ENCODE data around the gene ETV1.
A peak's percentile ranks its signal among the peaks of the same experiment; 100 is the strongest.

ETV1 gene

GRCh38 chr7:13879994-13880686 is 109.3 kb downstream of the ETV1 start:
- DNase-seq (ENCODE audit: low spot score), result no peak

- no peak for DNase-seq (ENCODE audit: low spot score)
Observed at GRCh38 chr7:13879143-13879542, 110.3 kb downstream of the ETV1 start.

- DNase-seq (ENCODE audit: low spot score), result no peak
Observed at GRCh38 chr7:13878154-13878553, 111.3 kb downstream of the ETV1 start.

- DNase-seq (ENCODE audit: low spot score), result no peak
Observed at GRCh38 chr7:13875496-13876074, 113.9 kb downstream of the ETV1 start.

DNA sequence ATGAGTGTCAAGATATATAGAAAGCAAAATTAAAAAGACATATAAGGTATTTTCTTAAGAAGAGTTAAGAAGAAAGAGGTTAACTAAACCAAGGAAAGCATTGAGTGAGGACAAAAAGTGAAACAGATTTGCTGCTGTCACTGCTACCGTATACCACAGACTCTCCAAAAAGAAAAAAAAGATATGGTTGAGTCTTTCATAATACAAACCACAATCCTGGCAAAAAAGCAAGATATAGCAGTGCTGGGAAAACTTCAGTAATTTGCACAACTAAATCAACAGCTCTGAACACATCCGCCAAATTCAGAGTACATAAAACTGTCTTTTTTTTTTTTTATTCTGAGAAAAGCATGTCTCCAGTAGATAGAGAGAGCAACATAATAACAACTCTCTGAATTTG is 114.7 kb downstream of the ETV1 start:
- DNase-seq (ENCODE audit: low spot score), result no peak

- DNase-seq (ENCODE audit: low spot score), result no peak
Observed at GRCh38 chr7:13872709-13873108, 116.8 kb downstream of the ETV1 start.

- no peak for DNase-seq (ENCODE audit: low spot score)
Observed at GRCh38 chr7:13871008-13871407, 118.5 kb downstream of the ETV1 start.

- no peak for DNase-seq (ENCODE audit: low spot score)
Observed at GRCh38 chr7:13860734-13861133, 128.7 kb downstream of the ETV1 start.

- no peak for DNase-seq (ENCODE audit: low spot score)
Observed at GRCh38 chr7:13856012-13856411, 133.5 kb downstream of the ETV1 start.

DNA sequence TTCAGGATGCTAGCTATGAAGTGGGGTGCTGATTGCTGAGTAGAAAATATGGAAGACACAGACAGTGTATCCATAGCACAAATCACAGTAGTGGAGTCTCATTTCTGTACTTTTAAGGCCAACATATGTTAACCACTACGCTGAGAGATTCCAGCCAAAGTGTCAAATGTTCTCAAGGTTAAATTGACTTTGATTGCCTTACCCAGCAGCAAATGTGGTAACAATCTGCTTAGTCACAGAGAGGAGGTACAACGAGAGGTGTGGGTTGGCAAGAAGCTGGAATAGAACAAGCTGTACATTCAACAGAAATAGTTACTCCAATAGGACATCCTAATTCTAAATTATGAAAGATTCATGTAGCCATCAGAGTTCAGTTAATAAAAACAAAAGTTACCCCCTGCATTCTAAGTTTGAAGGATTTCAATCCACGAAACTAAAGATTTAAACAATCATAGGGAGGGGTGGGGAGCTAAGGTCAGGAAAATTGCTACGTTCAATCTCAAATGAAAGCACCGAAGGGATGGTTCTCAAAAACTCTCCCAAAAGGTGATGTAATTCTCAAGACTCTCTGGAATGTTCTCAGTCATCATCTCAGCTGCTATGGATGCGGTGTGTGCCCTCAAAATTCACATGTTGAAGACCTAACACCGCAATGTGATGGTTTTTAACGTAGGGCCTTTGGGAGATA is 137.0 kb downstream of the ETV1 start:
- no peak for DNase-seq (ENCODE audit: low spot score)

- no peak for DNase-seq (ENCODE audit: low spot score)
Observed at GRCh38 chr7:13851736-13852135, 137.7 kb downstream of the ETV1 start.

DNA sequence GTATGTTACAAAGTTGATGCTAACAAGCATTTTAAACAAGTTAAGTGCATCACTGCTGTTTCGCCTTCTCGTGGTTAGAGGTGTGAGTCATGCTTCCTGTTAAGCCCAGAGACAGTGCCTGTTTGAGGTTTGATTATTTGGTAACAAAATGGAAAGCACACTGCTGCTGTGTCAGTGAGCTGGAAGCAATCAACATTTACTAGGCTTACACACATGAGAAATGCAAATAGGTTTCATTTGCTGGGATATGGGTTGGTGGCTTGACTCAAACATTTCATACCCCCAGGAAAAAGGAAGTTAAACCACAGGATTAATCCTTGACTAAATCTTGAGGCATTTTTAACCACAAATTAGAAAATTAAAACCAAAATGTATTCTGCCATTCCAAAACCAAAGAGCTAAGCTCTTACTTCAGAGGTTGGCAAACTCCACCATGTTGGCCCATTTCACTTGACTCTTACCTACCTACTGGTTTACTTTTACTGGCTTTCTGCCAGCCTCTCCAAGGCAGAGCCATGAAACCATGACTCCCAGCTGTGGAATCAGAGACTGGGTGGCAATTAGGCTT is 139.2 kb downstream of the ETV1 start:
- peak; percentile 72 for DNase-seq (ENCODE audit: low spot score)

GRCh38 chr7:13849163-13849892 is 140.1 kb downstream of the ETV1 start:
- DNase-seq (ENCODE audit: low spot score), result no peak

DNA sequence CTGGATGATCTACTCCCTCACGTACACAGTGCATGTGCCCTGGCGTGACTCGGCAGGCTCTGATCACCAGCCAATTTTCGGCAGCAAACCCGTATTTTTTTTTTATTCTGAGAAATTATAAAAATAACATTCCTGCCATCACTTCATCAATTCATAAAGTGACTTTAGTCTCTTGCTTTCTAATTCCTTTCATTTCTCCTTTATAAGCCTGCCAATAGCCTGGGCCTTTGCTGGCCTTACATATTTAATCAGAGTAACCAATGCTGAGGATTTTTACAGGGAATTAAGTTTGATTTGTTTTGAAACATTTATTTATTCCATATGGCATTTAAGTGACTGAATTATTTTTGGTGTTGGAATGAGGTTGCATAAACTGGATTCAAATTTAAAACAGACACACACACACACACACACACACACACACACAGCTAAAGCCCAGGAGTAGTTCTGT is 140.8 kb downstream of the ETV1 start:
- DNase-seq (ENCODE audit: low spot score), result no peak

GRCh38 chr7:13846386-13846785 is 143.1 kb downstream of the ETV1 start:
- no peak for DNase-seq (ENCODE audit: low spot score)

DNA sequence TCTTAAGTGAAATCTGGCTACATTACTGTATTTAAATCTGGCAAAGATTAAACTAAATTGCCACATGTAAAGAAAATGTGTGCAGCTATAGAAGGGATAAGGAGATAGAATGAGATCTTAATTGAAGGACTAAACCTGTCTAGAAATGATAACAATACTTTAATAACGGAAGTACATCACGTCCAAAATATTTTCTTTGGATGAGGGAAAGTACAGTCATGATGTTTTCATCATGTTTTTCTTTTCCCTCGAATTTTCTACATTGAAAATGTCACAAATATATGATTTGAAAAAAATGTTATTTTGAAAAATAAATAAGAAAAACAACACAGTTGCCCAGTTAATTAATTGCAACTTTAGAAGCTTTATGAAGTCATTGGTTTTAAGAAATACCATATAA is 143.9 kb downstream of the ETV1 start:
- no peak for DNase-seq (ENCODE audit: low spot score)

- DNase-seq (ENCODE audit: low spot score), result no peak
Observed at GRCh38 chr7:13844954-13845353, 144.5 kb downstream of the ETV1 start.

DNA sequence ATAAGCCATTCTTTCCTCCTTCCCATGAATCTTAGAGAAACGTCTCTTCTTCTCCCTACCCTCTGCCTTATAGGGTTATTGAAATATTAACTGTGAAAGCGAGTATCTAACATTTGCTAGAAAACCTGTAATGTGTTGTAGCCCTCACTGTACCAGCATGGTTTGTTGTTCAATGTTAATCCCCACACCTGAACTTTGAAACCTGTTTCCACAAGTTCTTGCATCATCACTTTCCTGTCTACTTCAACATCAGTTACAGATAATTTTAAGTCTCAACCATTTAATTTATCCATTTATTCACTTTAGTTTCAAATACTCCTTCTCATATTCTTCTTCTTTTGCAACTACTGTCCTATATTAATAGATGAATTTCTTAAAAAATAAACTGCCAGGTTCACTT is 148.2 kb downstream of the ETV1 start:
- no peak for DNase-seq (ENCODE audit: low spot score)
